Measurements from ENCODE around the gene TXN.

The TXN gene

GRCh38 chr9:110256380-110257096 is at the start of gene TXN:
TSS of gene TXN (minus strand) at chr9:110256507. CDS start at chr9:110256435, 72 bp downstream.
- DNase-seq (ENCODE audit: low spot score), result peak; percentile 89

GRCh38 chr9:110303133-110303532 is 46.8 kb upstream of the TXN start:
- DNase-seq (ENCODE audit: low spot score), result no peak

GRCh38 chr9:110298043-110298605 is 41.8 kb upstream of the TXN start:
- no peak for DNase-seq (ENCODE audit: low spot score)

GRCh38 chr9:110293248-110293647 is 36.9 kb upstream of the TXN start:
- DNase-seq (ENCODE audit: low spot score), result no peak

GRCh38 chr9:110291921-110292557 is 35.7 kb upstream of the TXN start:
- no peak for DNase-seq (ENCODE audit: low spot score)

GRCh38 chr9:110290001-110290400 is 33.7 kb upstream of the TXN start:
- DNase-seq (ENCODE audit: low spot score), result no peak

- no peak for DNase-seq (ENCODE audit: low spot score)
Observed at GRCh38 chr9:110288503-110288902, 32.2 kb upstream of the TXN start.

GRCh38 chr9:110287289-110287680 is 31.0 kb upstream of the TXN start:
- DNase-seq (ENCODE audit: low spot score), result no peak

GRCh38 chr9:110284211-110284844 is 28.0 kb upstream of the TXN start:
- DNase-seq (ENCODE audit: low spot score), result no peak

- DNase-seq (ENCODE audit: low spot score), result peak; percentile 30
Observed at GRCh38 chr9:110283751-110284150, 27.4 kb upstream of the TXN start.

- DNase-seq (ENCODE audit: low spot score), result no peak
Observed at GRCh38 chr9:110282739-110283081, 26.4 kb upstream of the TXN start.

GRCh38 chr9:110282018-110282738 is 25.9 kb upstream of the TXN start:
- peak; percentile 52 for DNase-seq (ENCODE audit: low spot score)

GRCh38 chr9:110278080-110278707 is 21.9 kb upstream of the TXN start:
- DNase-seq (ENCODE audit: low spot score), result no peak

GRCh38 chr9:110276781-110277180 is 20.5 kb upstream of the TXN start:
- no peak for DNase-seq (ENCODE audit: low spot score)

GRCh38 chr9:110270211-110270995 is 14.1 kb upstream of the TXN start:
- no peak for DNase-seq (ENCODE audit: low spot score)

GRCh38 chr9:110266795-110267194 is 10.5 kb upstream of the TXN start:
- DNase-seq (ENCODE audit: low spot score), result no peak

- DNase-seq (ENCODE audit: low spot score), result no peak
Observed at GRCh38 chr9:110261632-110262031, 5.3 kb upstream of the TXN start.

- no peak for DNase-seq (ENCODE audit: low spot score)
Observed at GRCh38 chr9:110260911-110261310, 4.6 kb upstream of the TXN start.

GRCh38 chr9:110259566-110259965 is 3.3 kb upstream of the TXN start:
- no peak for DNase-seq (ENCODE audit: low spot score)

- DNase-seq (ENCODE audit: low spot score), result no peak
Observed at GRCh38 chr9:110258690-110259091, 2.4 kb upstream of the TXN start.

- no peak for DNase-seq (ENCODE audit: low spot score)
Observed at GRCh38 chr9:110257956-110258355, 1.6 kb upstream of the TXN start.

Measured in pons (tissue), 1 donor.